ENCODE results near the gene HEPHL1.

HEPHL1 gene

GRCh38 chr11:94131718-94132115 lies 110.6 kb downstream of the HEPHL1 start:
- no peak for DNase-seq

GRCh38 chr11:94132152-94132558 lies 111.0 kb downstream of the HEPHL1 start:
- no peak for DNase-seq

GRCh38 chr11:94132823-94133408 lies 111.8 kb downstream of the HEPHL1 start:
- DNase-seq: no peak

DNA sequence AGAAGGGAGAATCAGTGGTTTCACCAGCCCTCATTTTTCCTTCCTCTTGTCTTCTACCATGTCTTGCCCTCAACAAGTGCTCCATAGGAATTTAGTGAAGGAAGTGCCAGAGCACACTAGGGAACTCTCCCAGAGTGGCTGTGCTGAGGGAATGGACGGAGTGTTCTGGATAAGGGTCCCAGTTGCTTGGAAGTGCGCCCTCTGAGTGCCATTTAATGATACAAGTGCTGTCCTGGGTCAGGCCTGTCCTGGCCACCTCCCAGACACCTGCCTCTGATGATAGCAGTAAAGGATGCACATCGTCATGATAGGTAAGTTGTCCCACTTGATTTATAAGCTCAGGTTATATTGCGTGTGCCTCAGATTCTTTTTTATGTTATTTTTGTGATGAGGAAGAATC lies 112.6 kb downstream of the HEPHL1 start:
- no peak for DNase-seq

GRCh38 chr11:94134651-94135512 lies 113.7 kb downstream of the HEPHL1 start:
- DNase-seq: no peak

DNA sequence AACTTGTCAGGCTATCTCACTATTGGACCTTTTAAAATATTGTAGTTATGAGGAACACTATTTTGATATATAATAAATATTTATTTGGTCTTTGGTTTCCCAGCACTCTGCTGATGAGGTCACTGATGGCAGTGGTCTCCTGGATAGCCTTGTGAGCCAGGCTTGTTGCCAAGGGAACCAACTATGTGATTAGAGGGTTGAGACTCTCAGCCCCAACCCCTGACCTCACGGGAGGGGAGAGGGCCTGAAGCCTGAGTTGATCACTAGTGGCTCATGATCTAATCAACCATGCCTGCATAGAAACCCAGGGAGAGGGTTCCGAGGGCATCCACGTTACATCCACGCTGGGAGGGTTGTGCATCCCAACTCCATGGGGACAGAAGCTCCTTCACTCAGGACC lies 118.3 kb downstream of the HEPHL1 start:
- no peak for DNase-seq

DNA sequence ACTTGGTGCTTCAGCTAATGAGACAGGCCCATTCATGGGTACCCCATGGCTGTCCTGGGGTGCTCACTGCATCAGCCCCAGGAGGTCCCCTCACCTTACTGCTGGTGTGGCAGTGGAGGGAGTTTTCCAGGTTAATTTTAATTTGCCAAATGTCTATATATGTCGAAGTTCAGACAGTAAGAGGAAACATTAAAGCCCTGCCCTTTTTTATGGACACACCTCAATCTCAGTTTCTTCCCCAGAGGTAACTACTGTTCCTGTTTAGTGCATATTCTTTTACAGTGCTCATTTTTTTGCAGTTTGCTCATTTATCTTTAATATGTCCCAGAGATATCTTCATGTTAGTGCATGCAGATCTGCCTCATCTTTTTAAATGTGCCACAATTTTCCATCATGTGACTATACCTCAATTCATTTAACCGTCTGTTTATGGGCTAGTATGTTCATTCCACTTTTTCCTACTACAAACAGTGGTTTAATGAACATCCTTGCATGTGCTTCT lies 119.1 kb downstream of the HEPHL1 start:
- DNase-seq: no peak

GRCh38 chr11:94141511-94142307 lies 120.6 kb downstream of the HEPHL1 start:
- no peak for DNase-seq

GRCh38 chr11:94142308-94143281 lies 121.4 kb downstream of the HEPHL1 start:
- DNase-seq: peak; percentile 19

DNA sequence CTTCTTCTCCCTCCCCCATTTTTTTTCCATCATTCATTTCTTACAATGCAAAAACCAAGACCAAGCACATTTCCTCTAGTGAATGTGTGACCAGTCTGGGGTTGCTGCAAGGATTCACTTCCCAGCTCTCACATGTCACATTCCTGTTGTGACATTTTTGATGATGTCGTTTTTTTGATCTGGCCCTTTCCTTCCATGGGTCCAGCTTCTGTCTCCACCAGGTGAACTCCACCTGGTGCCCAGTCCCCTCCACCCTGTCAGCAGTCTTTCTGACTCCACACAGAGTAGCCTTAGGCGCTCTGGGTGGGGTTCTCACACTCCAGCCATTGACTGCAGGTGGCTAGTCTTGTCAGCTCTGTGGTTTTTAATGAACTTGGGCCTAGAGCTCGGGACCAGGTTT lies 123.1 kb downstream of the HEPHL1 start:
- DNase-seq: no peak

DNA sequence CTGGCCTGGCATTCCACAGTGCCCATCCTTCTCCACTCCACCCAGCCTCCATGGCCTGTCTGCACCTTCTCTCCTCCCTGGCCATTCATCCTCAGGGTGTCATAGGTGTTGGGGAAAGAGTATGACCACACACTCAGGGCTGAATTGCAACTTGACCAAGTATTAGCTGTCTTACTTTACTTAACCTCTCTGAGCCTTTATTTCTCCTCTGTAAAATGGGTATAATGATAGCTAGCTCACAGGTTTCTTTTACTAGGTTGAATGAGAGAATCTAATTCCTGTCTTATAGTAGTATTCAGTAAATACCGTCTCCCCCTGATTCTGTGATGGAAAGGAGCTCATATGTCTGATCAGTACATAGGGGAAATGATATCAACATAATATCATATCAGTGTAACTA lies 123.5 kb downstream of the HEPHL1 start:
- DNase-seq: no peak

DNA sequence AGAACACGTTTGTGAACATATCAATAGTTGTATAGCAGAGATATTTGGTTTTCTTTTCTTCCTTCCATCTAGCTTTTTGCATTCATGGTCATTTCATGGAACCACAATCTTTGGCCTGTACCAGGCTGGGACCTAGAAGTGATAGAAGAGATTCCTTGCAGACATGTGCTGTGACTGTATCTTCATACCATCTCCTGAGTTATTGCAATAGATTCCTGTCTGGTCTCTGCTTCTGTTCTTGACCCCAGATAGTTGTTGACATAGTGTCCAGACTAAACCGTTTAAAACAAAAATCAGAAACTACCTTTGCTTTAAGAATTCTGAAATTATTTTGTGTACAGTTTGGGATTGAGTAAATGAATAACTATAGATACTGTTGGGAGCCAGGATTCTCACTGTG lies 124.3 kb downstream of the HEPHL1 start:
- no peak for DNase-seq

DNA sequence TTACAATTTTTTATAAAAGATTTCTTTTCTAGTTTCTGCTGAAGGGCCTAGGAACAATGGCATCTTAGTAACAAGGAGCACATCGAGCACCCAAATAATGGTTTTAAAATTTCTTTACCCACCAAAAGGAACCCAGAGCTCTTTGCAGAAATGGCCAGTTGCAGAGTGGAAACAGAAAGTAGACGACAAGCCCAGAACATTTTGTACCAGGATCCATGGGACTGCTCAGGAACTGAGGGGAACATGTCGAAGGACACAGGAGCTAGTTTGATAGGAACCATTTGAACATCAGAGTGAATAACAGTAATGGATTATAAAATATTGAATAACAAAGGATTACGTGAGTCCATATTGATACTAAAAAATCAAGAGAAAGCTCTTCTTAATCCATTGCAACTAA lies 124.8 kb downstream of the HEPHL1 start:
- no peak for DNase-seq

- DNase-seq: no peak
These were observed 126.3 kb downstream of the HEPHL1 start for GRCh38 chr11:94147433-94147845.

GRCh38 chr11:94148189-94148588 lies 127.0 kb downstream of the HEPHL1 start:
- no peak for DNase-seq

- no peak for DNase-seq
These were observed 128.4 kb downstream of the HEPHL1 start for GRCh38 chr11:94149431-94150017.

GRCh38 chr11:94150056-94150455 lies 128.9 kb downstream of the HEPHL1 start:
- no peak for DNase-seq

GRCh38 chr11:94150704-94151685 lies 129.8 kb downstream of the HEPHL1 start:
- DNase-seq: no peak

- no peak for DNase-seq
These were observed 130.9 kb downstream of the HEPHL1 start for GRCh38 chr11:94151903-94152677.

DNA sequence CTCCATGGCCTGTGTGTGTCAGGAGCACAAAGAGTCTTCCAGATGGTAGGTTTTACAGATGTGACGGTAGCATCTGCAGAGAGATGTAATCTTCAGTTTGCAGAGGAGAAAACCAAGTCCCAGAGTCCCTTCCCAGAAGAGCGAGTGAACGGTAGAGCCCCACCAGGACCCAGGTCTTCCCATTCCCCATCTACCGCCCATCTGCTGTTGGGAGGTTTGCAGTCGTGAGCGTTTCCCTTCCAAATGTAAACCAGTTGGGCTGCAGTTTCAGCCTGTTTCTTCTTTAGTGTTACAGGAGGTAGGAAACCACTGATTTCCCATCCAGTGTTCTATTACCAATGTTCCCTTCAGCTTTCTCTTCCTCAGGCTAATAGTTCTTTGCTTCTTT lies 131.5 kb downstream of the HEPHL1 start:
- no peak for DNase-seq
